HepG2 (cell line): ENCODE results near the gene C12orf60. TPM values are rescaled to one million over a fixed set of nuclear protein-coding genes. Genes with fewer than 3 reads are reported as not detected.

Experiments
- ATRX ChIP-seq: sonication (generic); formaldehyde crosslinking; IDR thresholded peaks from 2 replicates; pipeline ENCODE4 v1.4.0; 2020; ENCODE audit warnings: missing genetic modification reagents, borderline replicate concordance
- BORCS8-MEF2B ChIP-seq: sonication (generic); formaldehyde crosslinking; IDR thresholded peaks from 2 replicates; pipeline ENCODE4 v1.8.0; 2022; ENCODE audit warnings: mild to moderate bottlenecking, missing genetic modification reagents
- CBFB ChIP-seq: sonication (generic); formaldehyde crosslinking; IDR thresholded peaks from 2 replicates; pipeline ENCODE4 v1.4.0; 2020; ENCODE audit warnings: missing genetic modification reagents
- FOXP4 ChIP-seq: sonication (generic); formaldehyde crosslinking; IDR thresholded peaks from 2 replicates; pipeline ENCODE4 v1.4.0; 2020; ENCODE audit warnings: missing genetic modification reagents
- GPN1 ChIP-seq: sonication (generic); formaldehyde crosslinking; IDR thresholded peaks from 2 replicates; pipeline ENCODE4 v1.5.1; 2020; ENCODE audit warnings: missing genetic modification reagents, borderline replicate concordance
- HNF4A ChIP-seq: sonication (generic); formaldehyde crosslinking; IDR thresholded peaks from 2 replicates; pipeline ENCODE4 v1.4.0; 2020; ENCODE audit warnings: missing genetic modification reagents
- HOXA5 ChIP-seq: sonication (generic); formaldehyde crosslinking; IDR thresholded peaks from 2 replicates; pipeline ENCODE4 v1.4.0; 2020; ENCODE audit warnings: missing genetic modification reagents
- ISX ChIP-seq: sonication (generic); formaldehyde crosslinking; conservative IDR thresholded peaks from 2 replicates; pipeline ENCODE4 v1.5.0; 2020; ENCODE audit warnings: missing genetic modification reagents
- KAT8 ChIP-seq: IDR thresholded peaks from 2 replicates; pipeline ENCODE4 v1.6.1; 2016; ENCODE audit warnings: missing genetic modification reagents, missing compliant biosample characterization
- NCOR1 ChIP-seq: fragments of 200-600 bp; sonication (generic); IDR thresholded peaks from 2 replicates; pipeline ENCODE4 v1.7.0; 2017; ENCODE audit warnings: antibody characterized with exemption, low read length, borderline replicate concordance
- NFKB2 ChIP-seq: sonication (generic); formaldehyde crosslinking; IDR thresholded peaks from 2 replicates; pipeline ENCODE4 v1.4.0; 2020; ENCODE audit warnings: missing genetic modification reagents, borderline replicate concordance
- NR2F2 ChIP-seq: IDR thresholded peaks from 2 replicates; pipeline ENCODE4 v1.6.1; 2012; ENCODE audit warnings: low read depth, inconsistent platforms, borderline replicate concordance
- NRL ChIP-seq: sonication (generic); formaldehyde crosslinking; IDR thresholded peaks from 2 replicates; pipeline ENCODE4 v1.5.0; 2020; ENCODE audit warnings: missing genetic modification reagents, mild to moderate bottlenecking, moderate library complexity, borderline replicate concordance
- POLR2AphosphoS5 ChIP-seq: IDR thresholded peaks from 2 replicates; pipeline ENCODE4 v1.6.1; 2012; ENCODE audit warnings: low read depth, low read length
- RFX1 ChIP-seq: fragments of 450-650 bp; IDR thresholded peaks from 2 replicates; pipeline ENCODE4 v1.6.1; 2017
- SMAD9 ChIP-seq: sonication (generic); formaldehyde crosslinking; IDR thresholded peaks from 2 replicates; pipeline ENCODE4 v1.5.1; 2020; ENCODE audit warnings: mild to moderate bottlenecking, missing genetic modification reagents
- STAG1 ChIP-seq: sonication (generic); formaldehyde crosslinking; IDR thresholded peaks from 2 replicates; pipeline ENCODE4 v1.4.0; 2020; ENCODE audit warnings: missing genetic modification reagents
- ZNF567 ChIP-seq: sonication (generic); formaldehyde crosslinking; IDR thresholded peaks from 2 replicates; pipeline ENCODE4 v1.8.1; 2023; ENCODE audit warnings: mild to moderate bottlenecking, missing genetic modification reagents, borderline replicate concordance
- ZNF615 ChIP-seq: sonication (generic); formaldehyde crosslinking; IDR thresholded peaks from 2 replicates; pipeline ENCODE4 v1.5.0; 2020; ENCODE audit warnings: mild to moderate bottlenecking, missing genetic modification reagents, borderline replicate concordance
- ZNF672 ChIP-seq: sonication (generic); formaldehyde crosslinking; IDR thresholded peaks from 2 replicates; pipeline ENCODE4 v1.8.1; 2022; ENCODE audit warnings: missing genetic modification reagents
- ZNF746 ChIP-seq: sonication (generic); formaldehyde crosslinking; IDR thresholded peaks from 2 replicates; pipeline ENCODE4 v1.8.0; 2022; ENCODE audit warnings: mild to moderate bottlenecking, missing genetic modification reagents
- polyA plus RNA-seq, 8 experiments: library from polyadenylated mRNA; depleted of rRNA in 3 of 8; stranded (reverse) in 7 of 8; unstranded in 1 of 8; fragments of >200 nt; fragmentation: Illumina TruSeq in 4 of 8; extraction: Trizol in 4 of 8; gene quantifications; 2 replicates each; pipeline versions ENCODE4 v1.2.1 to v1.2.3, GENCODE V29; 2011 to 2016; ENCODE audit warnings: low read depth in 4 of 8, missing spikeins in 1 of 8, mixed read lengths in 1 of 8; ENCODE audit not compliant: insufficient read depth in 1 of 8
- total RNA-seq, 5 experiments: library from RNA; depleted of rRNA; stranded (reverse); fragments of >200 nt; fragmentation: Illumina TruSeq; extraction: Trizol; gene quantifications; 2 replicates each; pipeline ENCODE4 v1.2.3, GENCODE V29; 2016; ENCODE audit warnings: low read depth in 1 of 5
- TF ChIP-seq, protein P1 (sequence below): fragments of 450-650 bp; IDR thresholded peaks from 2 replicates; pipeline ENCODE4 v1.6.1; 2017; ENCODE audit warnings: mild to moderate bottlenecking
- TF ChIP-seq, protein P2 (sequence below): sonication (generic); formaldehyde crosslinking; IDR thresholded peaks from 2 replicates; pipeline ENCODE4 v1.8.0; 2022; ENCODE audit warnings: mild to moderate bottlenecking, missing genetic modification reagents, borderline replicate concordance
- TF ChIP-seq, protein P3 (sequence below): sonication (generic); formaldehyde crosslinking; IDR thresholded peaks from 2 replicates; pipeline ENCODE4 v1.8.0; 2022; ENCODE audit warnings: missing genetic modification reagents, mild to moderate bottlenecking, borderline replicate concordance

The C12orf60 gene
- total and polyA plus RNA-seq, 2 of the 13 experiments (the other 11 are each of a cell fraction or from before 2014, with no cell fraction given): 0.55 to 1.4 TPM

DNA sequence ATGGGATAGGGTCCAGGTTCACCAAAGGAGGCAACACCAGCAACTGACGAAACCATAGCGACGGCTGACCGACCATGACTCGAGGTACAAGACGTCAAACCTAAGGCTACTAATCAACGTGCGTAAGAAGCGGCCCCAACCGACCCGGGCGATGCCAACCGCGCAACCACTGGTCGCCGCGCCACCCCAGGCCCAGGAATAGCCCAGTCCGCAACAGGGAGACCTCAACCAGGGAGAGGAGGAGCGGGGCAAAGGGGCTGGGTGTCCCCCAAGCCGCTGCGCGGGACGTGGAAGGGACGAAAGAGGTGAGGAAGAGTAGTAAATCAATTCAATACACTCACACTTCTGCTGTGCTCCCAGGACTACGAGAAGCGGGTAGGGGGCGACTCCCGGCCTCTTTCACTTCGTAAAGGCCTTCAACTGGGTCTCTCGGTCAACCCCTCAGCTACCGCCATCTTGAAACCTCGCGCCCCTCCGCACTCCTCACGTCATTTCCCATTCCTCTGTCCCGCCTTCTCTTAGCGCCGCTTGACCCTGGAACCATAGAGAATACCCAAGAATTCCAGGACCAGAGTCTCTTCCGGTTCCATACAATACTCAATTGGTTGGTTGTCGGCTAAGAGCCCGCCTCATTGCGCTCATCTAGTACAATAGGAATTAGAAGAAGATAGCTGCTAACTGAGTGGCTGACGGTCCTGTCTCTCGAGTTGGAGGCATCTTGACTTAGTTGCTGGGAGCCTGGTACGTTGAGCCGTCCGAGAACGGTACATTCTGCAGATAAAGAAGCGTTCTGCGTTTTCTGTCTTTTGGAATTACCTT, at the start of gene C12orf60, which contains the start of gene WBP11 (continued):
- no peak for TF ChIP-seq ZNF615
- TF ChIP-seq, protein P1, sequence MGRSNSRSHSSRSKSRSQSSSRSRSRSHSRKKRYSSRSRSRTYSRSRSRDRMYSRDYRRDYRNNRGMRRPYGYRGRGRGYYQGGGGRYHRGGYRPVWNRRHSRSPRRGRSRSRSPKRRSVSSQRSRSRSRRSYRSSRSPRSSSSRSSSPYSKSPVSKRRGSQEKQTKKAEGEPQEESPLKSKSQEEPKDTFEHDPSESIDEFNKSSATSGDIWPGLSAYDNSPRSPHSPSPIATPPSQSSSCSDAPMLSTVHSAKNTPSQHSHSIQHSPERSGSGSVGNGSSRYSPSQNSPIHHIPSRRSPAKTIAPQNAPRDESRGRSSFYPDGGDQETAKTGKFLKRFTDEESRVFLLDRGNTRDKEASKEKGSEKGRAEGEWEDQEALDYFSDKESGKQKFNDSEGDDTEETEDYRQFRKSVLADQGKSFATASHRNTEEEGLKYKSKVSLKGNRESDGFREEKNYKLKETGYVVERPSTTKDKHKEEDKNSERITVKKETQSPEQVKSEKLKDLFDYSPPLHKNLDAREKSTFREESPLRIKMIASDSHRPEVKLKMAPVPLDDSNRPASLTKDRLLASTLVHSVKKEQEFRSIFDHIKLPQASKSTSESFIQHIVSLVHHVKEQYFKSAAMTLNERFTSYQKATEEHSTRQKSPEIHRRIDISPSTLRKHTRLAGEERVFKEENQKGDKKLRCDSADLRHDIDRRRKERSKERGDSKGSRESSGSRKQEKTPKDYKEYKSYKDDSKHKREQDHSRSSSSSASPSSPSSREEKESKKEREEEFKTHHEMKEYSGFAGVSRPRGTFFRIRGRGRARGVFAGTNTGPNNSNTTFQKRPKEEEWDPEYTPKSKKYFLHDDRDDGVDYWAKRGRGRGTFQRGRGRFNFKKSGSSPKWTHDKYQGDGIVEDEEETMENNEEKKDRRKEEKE: no peak
- TF ChIP-seq NCOR1: no peak
- TF ChIP-seq RFX1: 0 out of 2 replicates have a peak, but pooled peaks have one; percentile 19
- TF ChIP-seq KAT8 (CRISPR knock-in tag): peak; percentile 93
- TF ChIP-seq FOXP4 (CRISPR knock-in tag): no peak
- TF ChIP-seq NRL (CRISPR knock-in tag): 0 out of 2 replicates have a peak, but pooled peaks have one; percentile 43
- TF ChIP-seq ZNF567: no peak
- TF ChIP-seq POLR2AphosphoS5: peak; percentile 97
- TF ChIP-seq ATRX (CRISPR knock-in tag): no peak
- no peak for TF ChIP-seq ZNF746
- TF ChIP-seq, protein P2, sequence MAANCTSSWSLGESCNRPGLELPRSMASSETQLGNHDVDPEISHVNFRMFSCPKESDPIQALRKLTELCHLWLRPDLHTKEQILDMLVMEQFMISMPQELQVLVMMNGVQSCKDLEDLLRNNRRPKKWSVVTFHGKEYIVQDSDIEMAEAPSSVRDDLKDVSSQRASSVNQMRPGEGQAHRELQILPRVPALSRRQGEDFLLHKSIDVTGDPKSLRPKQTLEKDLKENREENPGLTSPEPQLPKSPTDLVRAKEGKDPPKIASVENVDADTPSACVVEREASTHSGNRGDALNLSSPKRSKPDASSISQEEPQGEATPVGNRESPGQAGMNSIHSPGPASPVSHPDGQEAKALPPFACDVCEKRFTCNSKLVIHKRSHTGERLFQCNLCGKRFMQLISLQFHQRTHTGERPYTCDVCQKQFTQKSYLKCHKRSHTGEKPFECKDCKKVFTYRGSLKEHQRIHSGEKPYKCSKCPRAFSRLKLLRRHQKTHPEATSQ (CRISPR knock-in tag): no peak
- no peak for TF ChIP-seq ISX
- TF ChIP-seq, protein P3, sequence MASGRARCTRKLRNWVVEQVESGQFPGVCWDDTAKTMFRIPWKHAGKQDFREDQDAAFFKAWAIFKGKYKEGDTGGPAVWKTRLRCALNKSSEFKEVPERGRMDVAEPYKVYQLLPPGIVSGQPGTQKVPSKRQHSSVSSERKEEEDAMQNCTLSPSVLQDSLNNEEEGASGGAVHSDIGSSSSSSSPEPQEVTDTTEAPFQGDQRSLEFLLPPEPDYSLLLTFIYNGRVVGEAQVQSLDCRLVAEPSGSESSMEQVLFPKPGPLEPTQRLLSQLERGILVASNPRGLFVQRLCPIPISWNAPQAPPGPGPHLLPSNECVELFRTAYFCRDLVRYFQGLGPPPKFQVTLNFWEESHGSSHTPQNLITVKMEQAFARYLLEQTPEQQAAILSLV (CRISPR knock-in tag): peak; percentile 74; the same call in 1 of the 2 replicates
- no peak; the same call in 1 of the 2 replicates for TF ChIP-seq NFKB2 (CRISPR knock-in tag)
- no peak for TF ChIP-seq HOXA5
- no peak for TF ChIP-seq SMAD9 (CRISPR knock-in tag)
- TF ChIP-seq ZNF672 (CRISPR knock-in tag): no peak
- no peak for TF ChIP-seq NR2F2
- TF ChIP-seq HNF4A (CRISPR knock-in tag): no peak
- TF ChIP-seq BORCS8-MEF2B (CRISPR knock-in tag): no peak; the same call in 1 of the 2 replicates
- no peak for TF ChIP-seq STAG1 (CRISPR knock-in tag)
- TF ChIP-seq GPN1: no peak
- no peak for TF ChIP-seq CBFB (CRISPR knock-in tag)
